GM23338 (cell line): ENCODE results near the gene VWA2. TPM values are rescaled to one million over a fixed set of nuclear protein-coding genes. Genes with fewer than 3 reads are reported as not detected.

Source experiments
- ATAC-seq: fragments of 200-7000 bp; cut with Tn5 transposase; 3 replicates; pipeline ENCODE4 v1.9.1; 2020
- DNase-seq: peaks from one replicate; pipeline ENCODE4 v3.0.0-alpha.2; 2015; ENCODE audit warnings: low spot score
- H2AFZ ChIP-seq: fragments of 200-600 bp; sonication (generic); 2 replicates; pipeline ENCODE4 v1.8.0; 2016; ENCODE audit warnings: antibody characterized with exemption, mild to moderate bottlenecking, moderate library complexity
- H3F3A ChIP-seq: fragments of 200-600 bp; sonication (generic); replicated peaks from 2 replicates; pipeline ENCODE4 v1.8.0; 2017; ENCODE audit warnings: antibody characterized with exemption, mixed run types, low read depth
- H3K27ac ChIP-seq: fragments of 200-600 bp; sonication (generic); 2 replicates; pipeline ENCODE4 v1.6.1; 2016; ENCODE audit warnings: low read depth
- H3K27me3 ChIP-seq: fragments of 200-600 bp; sonication (generic); 2 replicates; pipeline ENCODE4 v1.8.0; 2016; ENCODE audit warnings: mild to moderate bottlenecking, mixed run types, moderate library complexity; ENCODE audit not compliant: insufficient read depth
- H3K36me3 ChIP-seq: fragments of 200-600 bp; sonication (generic); 2 replicates; pipeline ENCODE4 v1.8.0; 2016; ENCODE audit warnings: mild to moderate bottlenecking; ENCODE audit not compliant: insufficient read depth
- H3K4me1 ChIP-seq: fragments of 200-600 bp; sonication (generic); 2 replicates; pipeline ENCODE4 v1.8.0; 2016; ENCODE audit warnings: mild to moderate bottlenecking, moderate library complexity; ENCODE audit not compliant: insufficient read depth
- H3K4me2 ChIP-seq: fragments of 200-600 bp; sonication (generic); 2 replicates; pipeline ENCODE4 v1.7.1; 2017; ENCODE audit warnings: mixed run types
- H3K4me3 ChIP-seq: fragments of 200-600 bp; sonication (generic); 2 replicates; pipeline ENCODE4 v1.6.1; 2016; ENCODE audit warnings: mixed run types
- H3K79me2 ChIP-seq: fragments of 200-600 bp; sonication (generic); replicated peaks from 2 replicates; pipeline ENCODE4 v1.8.0; 2017; ENCODE audit warnings: mild to moderate bottlenecking; ENCODE audit not compliant: insufficient read depth
- H3K9me2 ChIP-seq: fragments of 200-600 bp; sonication (generic); 2 replicates; pipeline ENCODE4 v1.8.0; 2017; ENCODE audit not compliant: insufficient read depth
- H4K20me1 ChIP-seq: fragments of 200-600 bp; sonication (generic); replicated peaks from 2 replicates; pipeline ENCODE4 v1.8.0; 2017; ENCODE audit warnings: mild to moderate bottlenecking; ENCODE audit not compliant: insufficient read depth
- H3K27ac Mint-ChIP-seq: 2 replicates; pipeline ENCODE4 v1.8.0; 2020; ENCODE audit warnings: inconsistent platforms, mild to moderate bottlenecking, moderate library complexity, mixed read lengths
- H3K27me3 Mint-ChIP-seq: 3 replicates; pipeline ENCODE4 v1.8.0; 2022; ENCODE audit warnings: low read depth, mild to moderate bottlenecking, moderate library complexity, mixed read lengths, inconsistent platforms; ENCODE audit not compliant: insufficient read depth, poor library complexity
- H3K36me3 Mint-ChIP-seq: 3 replicates; pipeline ENCODE4 v1.8.0; 2021; ENCODE audit warnings: low read depth, mild to moderate bottlenecking, inconsistent platforms, moderate library complexity, mixed read lengths
- H3K4me1 Mint-ChIP-seq: 3 replicates; pipeline ENCODE4 v1.8.0; 2020; ENCODE audit warnings: mild to moderate bottlenecking, inconsistent platforms, mixed read lengths
- H3K4me3 Mint-ChIP-seq: 3 replicates; pipeline ENCODE4 v1.8.0; 2021; ENCODE audit warnings: moderate library complexity, mild to moderate bottlenecking, inconsistent platforms, mixed read lengths
- H3K9me3 Mint-ChIP-seq: 3 replicates; pipeline ENCODE4 v1.8.0; 2020; ENCODE audit warnings: moderate library complexity, mild to moderate bottlenecking, inconsistent platforms, mixed read lengths
- CREB1 ChIP-seq: fragments of 250-450 bp; sonication (Bioruptor Pico); IDR thresholded peaks from 2 replicates; pipeline ENCODE4 v1.5.0; 2020; ENCODE audit warnings: low read depth, mild to moderate bottlenecking, moderate library complexity
- CTCF ChIP-seq, 2 experiments: fragments of 200-600 bp in 1 of 2; sonication (generic) in 1 of 2; conservative IDR thresholded peaks; 2 replicates each; pipeline versions ENCODE4 v1.5.1 to v1.6.1; 2016 to 2017; ENCODE audit warnings: antibody characterized with exemption in 2 of 2, low read depth in 2 of 2, mild to moderate bottlenecking in 2 of 2, moderate library complexity in 1 of 2
- ETS1 ChIP-seq: IDR thresholded peaks from 2 replicates; pipeline ENCODE4 v1.6.1; 2016; ENCODE audit warnings: antibody characterized with exemption
- EZH2 ChIP-seq: fragments of 200-600 bp; sonication (generic); IDR thresholded peaks from one replicate; pipeline ENCODE4 v1.8.0; 2017; ENCODE audit warnings: antibody characterized with exemption, mild to moderate bottlenecking, low read depth; ENCODE audit not compliant: unreplicated experiment
- EZH2phosphoT487 ChIP-seq: fragments of 200-600 bp; sonication (generic); IDR thresholded peaks from one replicate; pipeline ENCODE4 v1.8.1; 2018; ENCODE audit warnings: antibody characterized with exemption; ENCODE audit not compliant: unreplicated experiment
- JUNB ChIP-seq: IDR thresholded peaks from one replicate; pipeline ENCODE4 v1.6.1; 2016; ENCODE audit warnings: antibody characterized with exemption; ENCODE audit not compliant: unreplicated experiment
- NANOG ChIP-seq: IDR thresholded peaks from 2 replicates; pipeline ENCODE4 v1.6.1; 2016; ENCODE audit warnings: antibody characterized with exemption, borderline replicate concordance
- POLR2AphosphoS5 ChIP-seq: IDR thresholded peaks from 2 replicates; pipeline ENCODE4 v1.6.1; 2016; ENCODE audit warnings: antibody characterized with exemption, low read depth
- STAT1 ChIP-seq: IDR thresholded peaks from one replicate; pipeline ENCODE4 v1.6.1; 2016; ENCODE audit warnings: antibody characterized with exemption; ENCODE audit not compliant: unreplicated experiment
- ZNF114 ChIP-seq: fragments of 250-450 bp; sonication (Bioruptor Pico); IDR thresholded peaks from 2 replicates; pipeline ENCODE4 v1.5.0; 2020; ENCODE audit warnings: mild to moderate bottlenecking, moderate library complexity
- ZNF331 ChIP-seq: fragments of 250-450 bp; sonication (Bioruptor Pico); IDR thresholded peaks from 2 replicates; pipeline ENCODE4 v1.5.0; 2020; ENCODE audit warnings: low read depth, mild to moderate bottlenecking, moderate library complexity
- polyA plus RNA-seq: library from polyadenylated mRNA; unstranded; fragments of >200 nt; fragmentation: Nextera tagmentation; extraction: Ambion mirVana; gene quantifications from 2 replicates; pipeline ENCODE4 v1.2.1, GENCODE V29; 2016
- total RNA-seq: library from RNA; depleted of rRNA; stranded (reverse); fragments of >200 nt; shearing (Covaris generic); gene quantifications from 2 replicates; pipeline ENCODE4 v1.2.3, GENCODE V29; 2014

Gene VWA2
- total and polyA plus RNA-seq, 2 experiments from 2014 or later, result 0.48 to 3.7 TPM

- Histone ChIP-seq H3K36me3 (peaks cover 10% of the 10 kb centered on the region), H2AFZ (no peak overlapping the region), H3K9me2 (no peaks in the 10 kb centered on the region), H3K27me3 (no peaks in the 10 kb centered on the region), H4K20me1 (no peaks in the 10 kb centered on the region), H3K27ac (no peak overlapping the region), H3K4me1 (no peaks in the 10 kb centered on the region), H3F3A (no peaks in the 10 kb centered on the region), H3K79me2 (no peaks in the 10 kb centered on the region), H3K4me2 (no peak overlapping the region), H3K4me3 (no peak overlapping the region)
- ATAC-seq (no peak), DNase-seq (no peak)
- no peak for TF ChIP-seq JUNB
- TF ChIP-seq EZH2, result no peak
- TF ChIP-seq NANOG, result no peak
- TF ChIP-seq CREB1, result no peak
- TF ChIP-seq CTCF (conservative IDR thresholded peaks at IDR 0.05; ENCODE audit: low read depth in 2 of 2), result no peak
- TF ChIP-seq ZNF114 (CRISPR knock-in tag), result no peak
- no peak for TF ChIP-seq POLR2AphosphoS5
- TF ChIP-seq ETS1, result no peak
- no peak for TF ChIP-seq STAT1
- TF ChIP-seq EZH2phosphoT487, result no peak
- H3K36me3 Mint-ChIP-seq, result peaks cover 32% of the 10 kb centered on the region
- peaks cover 14% of the 10 kb centered on the region for H3K9me3 Mint-ChIP-seq
- no peak overlapping the region for H3K4me3 Mint-ChIP-seq
- no peak overlapping the region for H3K27ac Mint-ChIP-seq
- peaks cover 6% of the 10 kb centered on the region for H3K4me1 Mint-ChIP-seq
- peaks cover 13% of the 10 kb centered on the region for H3K27me3 Mint-ChIP-seq
These were observed 61.1 kb downstream of the VWA2 start for GRCh38 chr10:114300036-114300645.

- H3K36me3 Mint-ChIP-seq, result peaks cover 21% of the 10 kb centered on the region
- peaks cover 4% of the 10 kb centered on the region; the same call in 1 of the 3 replicates for H3K9me3 Mint-ChIP-seq
- H3K4me3 Mint-ChIP-seq, result no peak overlapping the region
- no peak overlapping the region for H2AFZ ChIP-seq
- H3K4me1 ChIP-seq, result no peaks in the 10 kb centered on the region
- H3F3A ChIP-seq, result no peaks in the 10 kb centered on the region
- no peak overlapping the region for H3K4me3 ChIP-seq
- H3K9me2 ChIP-seq, result no peaks in the 10 kb centered on the region
- no peaks in the 10 kb centered on the region; the same call in 1 of the 2 replicates for H3K36me3 ChIP-seq
- H3K27ac ChIP-seq, result no peak overlapping the region
- no peaks in the 10 kb centered on the region for H4K20me1 ChIP-seq
- no peaks in the 10 kb centered on the region for H3K79me2 ChIP-seq
- peaks cover 6% of the 10 kb centered on the region for H3K4me1 Mint-ChIP-seq
- ATAC-seq (no peak), DNase-seq (no peak)
- no peaks in the 10 kb centered on the region for H3K27me3 ChIP-seq
- H3K27me3 Mint-ChIP-seq, result peaks cover 13% of the 10 kb centered on the region
- H3K27ac Mint-ChIP-seq, result no peak overlapping the region
- TF ChIP-seq CTCF (conservative IDR thresholded peaks at IDR 0.05; ENCODE audit: low read depth in 2 of 2) (peak in 1 of 2 experiments; percentile 44; a peak in 2 of 4 replicates), ETS1 (no peak), CREB1 (no peak), ZNF331 (CRISPR knock-in tag) (no peak), EZH2 (no peak)
- no peak overlapping the region for H3K4me2 ChIP-seq
These were observed 62.1 kb downstream of the VWA2 start for GRCh38 chr10:114301177-114301576.
